HG03342 (cell line): ENCODE measurements around the gene ZNF334.

Experiments used
- ATAC-seq: cut with Tn5 transposase; IDR thresholded peaks from one replicate; pipeline ENCODE4 v1.9.1; 2021; ENCODE audit warnings: mild to moderate bottlenecking, moderate library complexity; ENCODE audit not compliant: unreplicated experiment

ZNF334 gene

DNA sequence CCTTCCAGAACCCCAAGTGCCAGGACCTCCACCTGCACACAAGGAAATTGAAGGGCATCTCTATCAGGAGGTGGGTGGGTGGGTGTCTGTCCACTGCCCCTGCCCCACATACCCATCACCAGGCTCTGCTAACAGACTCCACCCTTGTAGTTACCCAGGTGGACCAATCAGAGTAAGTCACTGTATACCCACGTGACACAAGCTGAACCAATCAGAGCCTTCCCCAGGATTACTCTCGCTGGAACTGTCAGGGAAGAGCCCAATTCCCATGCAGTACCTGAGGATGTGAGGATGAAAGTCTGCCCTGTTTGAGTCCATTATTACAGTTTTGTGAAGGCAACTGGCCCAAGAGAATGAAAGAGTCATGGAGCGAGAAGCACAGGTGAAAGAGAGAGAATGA is 32.9 kb upstream of the ZNF334 start:
- no peak for ATAC-seq

DNA sequence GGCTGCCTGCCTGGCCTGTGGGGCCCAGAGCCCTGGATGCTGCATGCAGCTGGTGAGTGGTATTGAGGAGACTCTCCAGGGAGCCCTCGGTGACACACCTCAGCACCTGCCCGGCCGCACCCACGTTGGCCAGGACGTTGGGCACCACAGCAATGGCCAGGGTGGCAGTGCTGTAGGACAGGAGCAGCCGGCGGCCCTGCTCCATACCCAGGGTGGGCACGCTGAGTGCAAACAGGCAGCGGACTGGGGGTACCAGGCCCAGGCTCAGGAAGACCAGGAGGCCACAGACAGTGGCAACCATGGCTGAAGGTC is 32.4 kb upstream of the ZNF334 start:
- ATAC-seq = no peak

DNA sequence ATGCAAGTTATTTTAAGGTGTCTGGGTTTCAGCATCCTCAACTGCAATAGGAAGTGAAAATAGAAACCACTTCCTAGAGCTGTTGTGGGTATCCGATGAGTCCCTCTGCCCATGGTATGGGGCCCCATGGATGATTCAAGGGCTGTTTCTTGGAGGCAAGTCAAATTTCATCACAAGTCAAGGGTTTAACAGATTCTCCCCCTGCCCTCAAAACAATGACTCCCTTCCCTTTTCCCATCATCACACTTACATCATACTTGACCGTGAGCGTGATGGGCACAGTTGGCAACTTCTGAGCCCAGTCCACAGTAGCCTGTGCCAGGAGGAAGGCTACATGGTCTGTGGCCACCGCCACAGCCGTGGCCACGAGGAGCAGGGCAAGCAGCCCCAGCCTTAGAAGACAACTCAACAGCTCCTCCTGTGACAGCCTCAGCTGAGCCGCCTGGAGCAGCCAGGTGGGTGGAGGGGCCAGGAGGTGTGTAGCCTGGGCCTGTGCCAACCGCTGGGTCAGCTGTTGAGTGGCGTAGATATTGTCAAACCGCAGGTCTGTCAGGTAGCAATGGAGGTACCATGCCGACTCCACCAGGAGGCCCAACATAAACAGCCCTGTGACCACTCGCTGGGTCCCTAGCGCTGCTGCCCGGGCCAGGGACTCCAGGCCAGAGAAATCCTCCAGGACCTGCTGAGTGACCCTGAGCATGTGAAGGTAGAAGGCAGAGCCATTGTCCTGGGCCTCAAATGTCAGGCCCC is 31.9 kb upstream of the ZNF334 start:
- no peak for ATAC-seq

DNA sequence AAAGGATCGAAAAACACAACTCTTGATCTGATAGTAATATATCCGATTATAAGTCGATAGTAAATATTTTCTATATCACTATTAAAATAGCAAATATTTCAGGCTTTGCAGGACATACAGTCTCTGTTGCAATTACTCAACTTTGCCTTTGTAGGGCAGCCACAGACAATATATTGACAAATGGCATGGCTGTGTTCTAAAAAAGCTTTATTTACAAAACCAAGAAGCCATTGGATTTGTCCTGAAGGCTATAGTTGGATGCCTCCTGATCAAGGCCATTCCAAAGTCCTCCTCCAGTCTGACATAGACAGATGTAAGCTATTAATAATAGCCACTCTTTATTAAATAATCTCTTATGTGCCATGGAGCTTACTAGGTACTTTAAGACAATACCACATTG is 31.2 kb upstream of the ZNF334 start:
- no peak for ATAC-seq

DNA sequence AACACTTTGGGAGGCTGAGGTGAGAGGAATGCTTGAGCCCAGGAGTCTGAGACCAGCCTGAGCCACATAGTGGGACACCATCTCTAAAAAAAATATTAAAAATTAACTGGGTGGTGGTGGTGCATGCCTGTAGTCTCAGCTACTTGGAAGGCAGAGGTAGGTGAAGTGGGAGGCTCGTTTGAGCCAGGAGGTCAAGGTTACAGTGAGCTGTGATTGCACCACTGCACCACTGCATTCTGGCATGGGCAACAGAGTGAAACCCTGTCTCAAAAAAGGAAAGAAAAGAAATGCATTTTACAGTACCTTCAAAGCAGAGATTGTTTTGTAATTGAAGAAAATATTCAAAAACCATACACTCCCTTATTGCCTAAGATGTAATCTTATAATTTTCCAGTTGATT is 30.6 kb upstream of the ZNF334 start:
- ATAC-seq = no peak

DNA sequence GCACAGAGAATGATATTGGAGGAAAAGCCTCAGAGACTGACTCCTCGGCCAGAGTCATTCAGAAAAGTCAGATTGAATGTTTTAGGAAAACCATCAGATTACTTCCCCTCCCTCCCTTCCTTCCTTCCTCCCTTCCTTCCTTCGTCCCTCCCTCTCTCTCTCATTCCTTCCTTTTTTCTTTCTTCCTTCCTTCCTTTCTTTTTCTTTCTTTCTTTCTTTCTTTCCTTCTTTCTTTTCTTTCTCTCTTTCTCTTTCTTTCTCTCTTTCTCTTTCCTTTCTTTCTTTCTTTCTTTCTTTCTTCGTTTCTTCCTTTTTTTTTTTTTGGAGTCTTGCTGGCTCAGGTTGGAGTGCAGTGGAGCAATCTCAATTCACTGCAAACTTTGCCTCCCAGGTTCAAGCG is 29.7 kb upstream of the ZNF334 start:
- no peak for ATAC-seq

DNA sequence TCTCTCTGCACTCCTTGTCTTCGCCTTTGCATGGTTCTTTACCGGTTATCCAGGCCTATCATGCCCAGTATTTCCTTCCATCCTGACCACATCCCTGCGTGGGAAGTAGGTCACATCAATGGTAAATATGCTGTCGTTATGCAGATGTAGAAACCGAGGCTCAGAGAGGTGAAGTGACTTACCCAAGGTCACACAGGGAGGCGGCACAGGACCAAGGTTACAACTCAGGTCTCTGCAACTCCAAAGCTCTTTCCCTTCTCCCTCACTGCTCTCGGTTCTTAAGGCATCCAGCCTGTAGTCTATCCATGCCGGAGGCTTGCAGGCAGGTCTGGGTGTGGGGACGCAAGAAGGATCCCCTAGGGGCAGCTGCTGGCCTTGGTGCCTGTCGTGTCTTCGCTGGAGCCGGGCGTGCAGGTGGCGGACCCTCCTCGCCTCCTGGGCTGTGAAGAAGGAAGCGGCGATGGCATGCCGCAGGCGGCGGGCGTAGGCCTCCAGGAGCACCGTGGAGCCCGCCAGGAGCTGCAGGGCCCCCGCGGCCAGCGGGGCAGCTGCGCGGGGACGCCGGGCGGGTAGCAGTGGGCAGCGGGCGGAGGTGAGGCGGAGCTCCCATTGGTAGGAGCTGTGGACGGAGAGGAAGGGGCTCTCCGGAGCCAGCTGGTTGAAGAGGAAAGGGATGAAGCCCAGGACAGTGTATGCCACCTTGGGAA is 28.0 kb upstream of the ZNF334 start:
- no peak for ATAC-seq

DNA sequence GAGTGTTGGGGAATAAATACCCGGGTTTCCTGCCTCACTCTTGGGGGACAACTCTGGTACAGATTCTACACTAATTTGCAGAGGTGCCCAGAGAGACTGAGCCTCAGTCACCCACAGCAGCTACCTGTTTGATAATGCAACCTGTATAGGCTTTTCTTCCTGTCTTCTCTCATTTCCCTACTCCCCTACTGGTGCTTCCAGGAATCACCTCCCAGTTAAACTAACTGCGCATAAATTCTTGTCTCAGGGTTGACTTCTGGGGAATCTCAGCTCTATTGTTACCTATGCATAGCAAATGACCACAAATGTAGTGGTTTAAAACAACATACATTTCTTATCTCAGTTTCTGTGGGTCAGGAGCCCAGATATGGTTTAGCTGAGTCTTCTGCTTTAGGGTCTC is 25.8 kb upstream of the ZNF334 start:
- no peak for ATAC-seq

DNA sequence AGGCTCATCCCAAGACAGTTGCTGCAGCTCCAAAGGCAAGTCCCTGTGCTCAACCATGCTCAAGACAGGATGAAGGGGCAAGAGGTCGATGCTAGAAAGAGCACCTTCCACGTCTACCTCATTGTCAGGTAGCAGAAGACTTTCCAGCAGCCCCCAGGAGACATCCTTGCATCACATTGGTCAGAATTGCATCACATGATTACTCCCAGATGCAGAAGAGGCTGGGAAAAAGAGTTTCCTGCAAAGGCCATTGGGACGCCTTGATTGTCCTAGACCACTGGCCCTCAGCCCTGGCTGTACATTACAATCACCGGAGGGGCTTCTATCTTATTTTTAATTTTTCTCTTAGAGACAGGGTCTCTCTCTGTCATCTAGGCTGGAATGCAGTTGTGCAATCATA is 17.3 kb upstream of the ZNF334 start:
- ATAC-seq = no peak

DNA sequence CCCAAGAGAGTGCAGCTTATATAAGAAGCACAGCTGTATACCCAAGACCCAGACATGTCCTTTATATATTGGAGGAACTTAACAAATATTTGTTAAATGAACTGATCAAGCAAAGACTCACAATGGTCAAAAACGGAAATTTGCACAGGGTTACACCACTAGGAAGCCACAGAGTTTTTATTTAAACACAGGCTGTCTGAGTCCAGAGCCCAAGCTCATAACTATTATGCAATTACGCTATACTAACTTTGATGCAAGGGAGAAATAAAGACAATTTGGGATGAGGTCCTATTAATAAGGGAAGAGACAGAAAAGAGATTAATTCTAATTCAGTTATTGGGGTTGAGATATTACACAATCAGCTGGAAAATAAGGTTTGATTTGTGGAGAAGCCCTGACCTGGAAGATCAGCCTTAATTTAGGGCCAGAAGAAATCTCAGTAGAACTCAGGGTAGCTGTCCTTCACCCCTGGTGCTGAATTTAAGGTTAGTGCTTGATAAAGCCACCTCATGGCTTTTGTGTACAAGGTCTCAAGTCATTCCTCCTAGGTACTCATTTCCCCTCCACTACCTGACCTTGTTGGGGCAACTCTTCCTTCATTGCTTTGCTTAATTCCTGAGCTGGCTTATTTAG is 10.5 kb upstream of the ZNF334 start:
- no peak for ATAC-seq

DNA sequence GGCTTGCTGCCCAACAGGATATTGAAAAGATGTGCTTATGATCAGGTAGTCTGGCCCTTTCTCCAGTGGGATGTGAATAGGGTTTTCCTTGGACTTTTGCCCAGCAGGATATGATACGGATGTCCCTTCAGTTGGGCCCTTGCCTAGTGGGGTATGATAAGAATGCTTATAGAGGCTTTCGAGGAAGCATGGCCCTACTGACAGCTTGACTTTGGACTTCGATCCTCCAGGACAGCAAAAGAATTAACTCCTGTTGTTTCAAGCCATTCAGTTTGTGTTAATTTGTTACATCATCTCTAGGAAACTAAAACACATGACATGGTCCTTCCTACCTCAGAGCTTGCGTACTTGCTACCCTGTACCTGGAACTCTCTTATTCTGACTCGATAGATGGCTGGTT is 9.7 kb upstream of the ZNF334 start:
- ATAC-seq = no peak

DNA sequence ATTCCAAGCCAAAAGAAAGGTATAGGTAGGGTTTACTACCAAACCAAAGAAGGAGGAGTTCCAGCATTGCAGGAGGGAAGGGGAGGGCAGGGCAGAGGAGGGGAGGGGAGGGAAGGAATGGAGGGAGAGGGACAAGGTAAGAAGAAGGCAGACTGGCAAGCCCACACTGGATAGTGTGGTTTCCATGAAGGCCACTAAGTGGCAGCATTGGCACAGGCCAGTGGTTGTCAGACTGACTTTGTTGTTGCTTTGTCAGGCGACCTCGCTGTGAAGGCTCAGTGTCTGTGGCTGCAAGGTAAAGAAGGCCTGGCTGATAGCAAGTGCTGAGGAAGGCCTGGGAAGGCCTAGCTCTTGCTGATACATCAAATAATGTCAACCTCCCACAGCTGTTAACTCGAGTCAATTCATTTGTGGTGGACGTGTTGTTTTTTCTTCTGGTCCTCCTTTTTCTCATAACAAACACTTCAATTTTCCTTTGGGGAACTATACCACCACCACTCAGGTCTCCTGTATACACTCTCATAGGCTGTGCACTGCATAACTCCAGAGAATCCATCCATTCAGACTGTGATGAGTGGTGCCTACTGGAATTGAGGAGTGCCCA is 7.7 kb upstream of the ZNF334 start:
- no peak for ATAC-seq

DNA sequence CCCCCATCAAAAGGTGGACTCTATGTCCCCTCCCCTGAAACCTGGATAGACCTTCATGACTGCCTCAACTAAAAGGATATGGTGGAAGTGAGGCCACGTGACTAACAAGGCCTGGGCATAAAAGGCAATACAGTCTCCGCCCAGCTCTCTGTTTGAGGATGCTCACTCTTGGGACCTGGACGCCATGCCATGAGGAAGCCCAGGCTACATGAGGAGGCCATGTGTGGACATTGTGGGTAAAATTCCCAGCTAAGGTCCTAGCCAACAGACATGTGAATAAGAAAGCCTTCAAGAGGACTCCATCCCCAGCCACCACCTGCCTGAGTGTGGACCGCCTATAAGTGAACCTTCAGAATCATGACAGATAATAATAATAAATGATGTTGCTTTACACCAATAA is 7.2 kb upstream of the ZNF334 start:
- no peak for ATAC-seq

DNA sequence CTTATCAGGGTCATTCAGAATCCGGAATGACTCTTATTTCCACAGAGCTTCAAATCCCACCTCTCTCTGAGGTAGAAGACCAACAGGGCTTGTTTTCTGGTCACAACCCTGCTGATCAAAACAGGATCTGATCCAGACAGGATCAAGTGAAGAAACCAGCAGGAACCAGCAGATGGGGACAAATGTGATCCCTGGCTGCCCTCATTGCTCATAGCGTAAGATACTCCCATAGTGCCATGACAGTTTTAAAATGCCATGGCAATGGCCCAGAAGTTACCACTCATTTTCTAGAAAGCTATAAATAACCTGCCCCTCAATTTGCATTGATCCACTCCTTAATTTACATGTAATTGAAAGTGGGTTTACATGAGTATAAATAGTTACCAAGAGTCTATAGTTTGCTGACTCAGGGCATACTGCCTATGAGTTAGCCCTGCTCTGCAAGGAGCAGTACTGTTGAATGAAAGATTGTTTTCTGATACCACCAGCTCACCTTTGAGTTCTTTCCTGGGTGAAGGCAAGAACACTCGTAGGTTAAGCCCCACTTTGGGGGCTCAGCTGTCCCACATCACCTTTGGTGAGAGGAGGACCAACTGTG is 6.2 kb upstream of the ZNF334 start:
- no peak for ATAC-seq

DNA sequence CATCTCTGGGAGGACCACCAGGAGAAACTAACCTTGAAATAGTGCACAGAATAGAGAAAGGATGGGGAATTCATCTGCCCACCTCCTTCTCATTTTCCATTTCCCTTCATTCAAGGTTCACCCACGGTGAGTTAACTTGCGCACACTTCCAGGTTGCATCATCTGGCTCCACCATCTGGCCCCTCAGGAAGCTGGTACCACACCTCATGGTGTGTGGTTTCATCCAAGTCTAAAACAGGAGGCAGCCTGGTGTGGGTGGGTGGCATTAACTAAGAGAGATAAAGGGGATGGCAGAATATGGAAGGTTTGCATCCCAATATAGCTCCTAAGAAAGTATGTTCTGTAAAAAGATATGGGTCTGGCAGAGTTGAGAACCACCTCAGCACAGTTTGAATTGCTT is 3.8 kb downstream of the ZNF334 start:
- ATAC-seq = no peak

DNA sequence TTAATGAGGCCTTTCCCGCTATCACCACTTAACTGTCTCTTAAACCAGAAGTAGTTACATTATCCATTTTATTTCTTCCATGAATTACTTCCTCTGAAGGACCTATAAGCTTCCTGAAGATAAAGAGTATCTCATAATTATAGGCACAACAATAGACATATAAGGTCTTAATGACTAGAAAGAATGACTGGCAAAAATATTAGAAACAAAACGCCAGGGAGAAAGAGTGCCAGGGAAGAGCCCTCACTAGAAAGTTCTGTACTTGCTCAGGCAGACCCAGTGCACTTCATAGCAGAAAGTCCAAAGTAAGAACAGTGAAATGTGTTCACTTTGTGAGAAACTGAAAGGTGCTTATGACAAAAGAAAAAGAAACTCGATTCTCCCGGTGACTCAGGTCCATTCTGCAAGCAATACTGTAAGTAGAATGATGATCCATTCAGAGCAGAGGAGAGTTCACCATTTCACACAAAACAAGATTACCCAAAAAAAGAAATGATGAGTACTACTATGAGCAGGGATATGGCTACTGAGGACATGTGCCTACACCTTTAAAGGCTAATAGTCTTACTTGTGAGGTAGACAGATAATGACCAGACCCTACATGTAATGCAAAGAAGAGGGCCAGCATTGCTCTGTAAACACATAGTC is 5.5 kb downstream of the ZNF334 start:
- ATAC-seq = no peak

DNA sequence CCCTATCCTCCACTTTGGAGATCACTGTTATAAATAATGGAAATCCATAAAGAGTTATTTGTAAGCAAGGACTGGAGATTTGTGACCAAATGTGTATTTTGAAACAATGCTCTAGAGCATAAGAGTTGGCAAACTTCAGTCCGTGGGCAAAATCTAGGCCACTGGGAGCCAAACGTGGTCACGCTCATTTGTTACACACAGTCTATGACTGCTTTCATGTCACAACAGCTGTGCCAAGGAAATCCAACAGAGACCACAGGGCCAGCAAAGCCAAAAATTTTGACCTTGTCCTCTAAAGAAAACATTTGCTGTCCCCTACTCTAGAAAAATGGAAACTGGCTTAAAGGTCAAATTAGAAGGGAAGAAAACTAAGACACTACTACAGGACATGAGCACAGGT is 7.9 kb downstream of the ZNF334 start:
- ATAC-seq = no peak

DNA sequence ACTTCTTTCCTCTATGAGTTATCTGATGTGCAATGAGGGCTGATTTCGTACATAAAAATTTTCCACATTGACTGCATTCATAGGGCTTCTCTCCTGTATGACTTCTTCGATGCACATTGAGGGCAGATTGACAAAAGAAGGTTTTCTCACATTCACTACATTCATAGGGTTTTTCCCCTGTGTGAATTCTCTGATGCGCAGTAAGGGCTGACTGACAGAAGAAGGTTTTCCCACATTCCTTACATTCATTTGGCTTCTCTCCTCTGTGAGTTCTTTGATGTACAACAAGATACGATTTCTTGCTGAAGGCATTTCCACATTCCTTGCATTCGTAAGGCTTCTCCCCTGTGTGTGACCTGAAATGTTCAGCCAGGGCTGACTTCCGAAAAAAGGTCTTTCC is 11.4 kb downstream of the ZNF334 start:
- ATAC-seq = no peak

DNA sequence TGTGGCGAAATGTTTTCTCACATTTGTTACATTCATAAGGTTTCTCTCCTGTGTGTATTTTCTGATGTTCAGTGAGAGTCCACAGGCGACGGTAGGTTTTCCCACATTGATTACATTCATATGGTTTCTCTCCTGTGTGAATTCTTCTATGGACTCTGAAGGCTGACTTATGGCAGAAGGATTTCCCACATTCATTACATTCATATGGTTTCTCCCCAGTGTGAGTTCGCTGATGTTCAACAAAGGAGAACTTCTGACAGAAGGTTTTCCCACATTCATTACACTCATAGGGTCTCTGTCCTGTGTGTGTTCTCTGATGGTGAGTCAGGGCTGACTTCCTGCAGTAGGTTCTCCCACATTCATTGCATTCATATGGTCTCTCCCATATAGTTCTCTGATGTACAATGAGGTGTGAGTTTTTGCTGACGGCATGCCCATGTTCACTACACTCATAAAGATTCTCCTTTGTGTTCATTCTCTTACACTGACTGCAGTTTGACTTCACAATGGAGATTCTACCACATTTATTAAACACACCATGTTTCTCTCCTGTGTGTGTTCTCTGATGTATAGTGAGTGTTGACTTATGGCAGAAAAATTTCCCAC is 11.9 kb downstream of the ZNF334 start:
- no peak for ATAC-seq

DNA sequence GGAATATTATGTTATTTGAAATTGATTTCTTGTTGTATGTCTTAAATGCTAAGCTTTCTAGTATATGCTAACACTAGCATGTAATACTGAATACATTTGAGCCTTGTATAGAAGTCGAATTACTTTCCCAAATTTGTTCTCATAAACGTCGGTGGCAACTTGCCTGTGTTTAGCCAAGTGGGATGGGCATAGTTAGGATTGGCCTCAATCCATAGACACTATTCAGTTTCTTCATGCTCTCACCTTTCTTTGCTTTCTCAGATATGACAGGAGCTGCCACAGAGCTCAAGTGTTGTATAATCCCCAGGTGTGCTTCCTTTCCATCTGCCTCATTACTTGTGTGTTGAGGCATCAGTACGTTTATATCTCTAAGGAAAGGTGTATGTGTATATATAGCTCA is 19.3 kb downstream of the ZNF334 start:
- ATAC-seq = no peak

DNA sequence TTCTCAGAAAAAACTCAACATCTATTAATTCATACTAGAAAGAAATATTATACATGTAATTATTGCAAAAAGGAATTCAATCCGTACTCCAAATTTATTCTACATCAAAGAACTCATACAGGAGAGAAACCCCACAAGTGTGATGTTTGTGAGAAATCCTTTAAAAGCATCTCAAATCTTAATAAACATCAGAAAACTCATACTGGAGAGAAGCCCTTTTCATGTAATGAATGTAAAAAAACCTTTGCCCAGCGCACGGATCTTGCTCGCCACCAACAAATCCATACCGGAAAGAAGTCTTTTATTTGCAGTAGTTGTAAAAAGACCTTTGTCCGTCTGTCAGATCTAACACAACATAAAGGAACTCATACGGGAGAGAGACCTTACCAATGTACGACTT is 22.0 kb downstream of the ZNF334 start:
- no peak for ATAC-seq
